Measurements from ENCODE around the gene PERM1. TPM values are rescaled to one million over a fixed set of nuclear protein-coding genes. Genes with fewer than 3 reads are reported as not detected.
A peak's percentile ranks its signal among the peaks of the same experiment; 100 is the strongest.

Gene PERM1
- total RNA-seq, 2 donors from 2014 or later = not detected

GRCh38 chr1:1006305-1007159 is 24.6 kb upstream of the PERM1 start:
- peaks cover 45% of the 10 kb centered on the region for H3K27me3 Mint-ChIP-seq
- no peak overlapping the region for H3K4me3 Mint-ChIP-seq
- H3K36me3 Mint-ChIP-seq (ENCODE audit: low read depth) = peaks cover 2% of the 10 kb centered on the region
- no peak overlapping the region for H3K27ac Mint-ChIP-seq
- ATAC-seq (no peak), DNase-seq (no peak)
- no peaks in the 10 kb centered on the region for H3K9me3 ChIP-seq (ENCODE audit: control insufficient read depth, low read length, poor library complexity, severe bottlenecking)
- H3K4me1 Mint-ChIP-seq = peaks cover 12% of the 10 kb centered on the region

- H3K36me3 Mint-ChIP-seq (ENCODE audit: low read depth) = peaks cover 2% of the 10 kb centered on the region
- DNase-seq (peak in 1 of 3 donors; percentile 3), ATAC-seq (no peak)
- H3K27ac Mint-ChIP-seq = no peak overlapping the region
- peaks cover 45% of the 10 kb centered on the region for H3K27me3 Mint-ChIP-seq
- no peaks in the 10 kb centered on the region for H3K9me3 ChIP-seq (ENCODE audit: control insufficient read depth, low read length, poor library complexity, severe bottlenecking)
- peaks cover 12% of the 10 kb centered on the region for H3K4me1 Mint-ChIP-seq
- no peak overlapping the region for H3K4me3 Mint-ChIP-seq
Measured at GRCh38 chr1:1005774-1006304, 23.9 kb upstream of the PERM1 start.

GRCh38 chr1:1004780-1005697 is 23.1 kb upstream of the PERM1 start:
- Mint-ChIP-seq H3K27ac (no peak overlapping the region), H3K36me3 (ENCODE audit: low read depth) (peaks cover 4% of the 10 kb centered on the region), H3K4me3 (peak overlapping the region; percentile 47), H3K4me1 (peaks cover 12% of the 10 kb centered on the region), H3K27me3 (peaks cover 45% of the 10 kb centered on the region)
- DNase-seq (no peak), ATAC-seq (no peak)
- no peaks in the 10 kb centered on the region for H3K9me3 ChIP-seq (ENCODE audit: control insufficient read depth, low read length, poor library complexity, severe bottlenecking)

- no peak for ATAC-seq
- H3K9me3 ChIP-seq (ENCODE audit: control insufficient read depth, low read length, poor library complexity, severe bottlenecking) = no peaks in the 10 kb centered on the region
- Mint-ChIP-seq H3K4me3 (no peak overlapping the region), H3K4me1 (peaks cover 12% of the 10 kb centered on the region), H3K27ac (no peak overlapping the region), H3K36me3 (ENCODE audit: low read depth) (peaks cover 4% of the 10 kb centered on the region), H3K27me3 (peaks cover 45% of the 10 kb centered on the region)
- no peak for DNase-seq
Measured at GRCh38 chr1:1004420-1004779, 22.5 kb upstream of the PERM1 start.

GRCh38 chr1:1003618-1004419 is 21.9 kb upstream of the PERM1 start:
- no peak for DNase-seq
- H3K36me3 Mint-ChIP-seq (ENCODE audit: low read depth) = peaks cover 4% of the 10 kb centered on the region
- H3K27ac Mint-ChIP-seq = no peak overlapping the region
- H3K4me3 Mint-ChIP-seq = no peak overlapping the region
- H3K27me3 Mint-ChIP-seq = peaks cover 42% of the 10 kb centered on the region
- H3K4me1 Mint-ChIP-seq = peaks cover 9% of the 10 kb centered on the region
- no peaks in the 10 kb centered on the region for H3K9me3 ChIP-seq (ENCODE audit: control insufficient read depth, low read length, poor library complexity, severe bottlenecking)
- no peak for ATAC-seq

GRCh38 chr1:1001057-1001783 is 19.3 kb upstream of the PERM1 start:
- Mint-ChIP-seq H3K4me1 (peaks cover 15% of the 10 kb centered on the region), H3K27me3 (peaks cover 24% of the 10 kb centered on the region)

GRCh38 chr1:1000357-1001056 is 18.6 kb upstream of the PERM1 start:
- H3K4me3 Mint-ChIP-seq = peak overlapping the region; percentile 80
- peak overlapping the region; percentile 82 for H3K27ac Mint-ChIP-seq
- peaks cover 21% of the 10 kb centered on the region for H3K27me3 Mint-ChIP-seq
- peak; percentile 54 to 72 (median 64) for DNase-seq
- H3K4me1 Mint-ChIP-seq = peaks cover 18% of the 10 kb centered on the region
- H3K9me3 ChIP-seq (ENCODE audit: control insufficient read depth, low read length, poor library complexity, severe bottlenecking) = no peaks in the 10 kb centered on the region
- ATAC-seq = peak; percentile 58
- peaks cover 4% of the 10 kb centered on the region for H3K36me3 Mint-ChIP-seq (ENCODE audit: low read depth)

More at GRCh38 chr1:1001057-1001783, 19.3 kb upstream of the PERM1 start:
- DNase-seq (no peak), ATAC-seq (no peak)
- Mint-ChIP-seq H3K4me3 (peak overlapping the region; percentile 80), H3K27ac (peak overlapping the region; percentile 82), H3K36me3 (ENCODE audit: low read depth) (peaks cover 4% of the 10 kb centered on the region)
- no peaks in the 10 kb centered on the region for H3K9me3 ChIP-seq (ENCODE audit: control insufficient read depth, low read length, poor library complexity, severe bottlenecking)

- ATAC-seq (peak; percentile 66), DNase-seq (peak in 2 of 3 donors; percentile 49)
- H3K36me3 Mint-ChIP-seq (ENCODE audit: low read depth) = peaks cover 4% of the 10 kb centered on the region
- peaks cover 19% of the 10 kb centered on the region for H3K27me3 Mint-ChIP-seq
- peaks cover 13% of the 10 kb centered on the region for H3K4me1 Mint-ChIP-seq
- no peaks in the 10 kb centered on the region for H3K9me3 ChIP-seq (ENCODE audit: control insufficient read depth, low read length, poor library complexity, severe bottlenecking)
- peak within 1 kb of the TSS; percentile 82 for H3K27ac Mint-ChIP-seq
- H3K4me3 Mint-ChIP-seq = peak within 1 kb of the TSS; percentile 80
Measured at GRCh38 chr1:999725-1000356, 17.9 kb upstream of the PERM1 start, which contains the start of gene HES4. HES4 (minus strand) TSS chr1:1000097; CDS start chr1:999973, 124 bp downstream.

- ATAC-seq (peak; percentile 13), DNase-seq (no peak)
- peaks cover 9% of the 10 kb centered on the region for H3K4me1 Mint-ChIP-seq
- no peak overlapping the region for H3K27ac Mint-ChIP-seq
- peaks cover 2% of the 10 kb centered on the region for H3K36me3 Mint-ChIP-seq (ENCODE audit: low read depth)
- H3K4me3 Mint-ChIP-seq = peak overlapping the region; percentile 62
- peaks cover 17% of the 10 kb centered on the region for H3K27me3 Mint-ChIP-seq
- no peaks in the 10 kb centered on the region for H3K9me3 ChIP-seq (ENCODE audit: control insufficient read depth, low read length, poor library complexity, severe bottlenecking)
Measured at GRCh38 chr1:998995-999724, 17.3 kb upstream of the PERM1 start.

GRCh38 chr1:998745-998994 is 16.8 kb upstream of the PERM1 start:
- H3K36me3 Mint-ChIP-seq (ENCODE audit: low read depth) = peaks cover 2% of the 10 kb centered on the region
- no peak for ATAC-seq
- no peaks in the 10 kb centered on the region for H3K9me3 ChIP-seq (ENCODE audit: control insufficient read depth, low read length, poor library complexity, severe bottlenecking)
- peak overlapping the region; percentile 36 for H3K4me3 Mint-ChIP-seq
- H3K4me1 Mint-ChIP-seq = peaks cover 9% of the 10 kb centered on the region
- DNase-seq = no peak
- peaks cover 16% of the 10 kb centered on the region for H3K27me3 Mint-ChIP-seq
- H3K27ac Mint-ChIP-seq = no peak overlapping the region
